Measurements from ENCODE around the gene FBXO41. TPM values are rescaled to one million over a fixed set of nuclear protein-coding genes. Genes with fewer than 3 reads are reported as not detected.

The FBXO41 gene
- total and polyA plus RNA-seq, 10 of the 15 experiments (the other 5 are each of a cell fraction or from before 2014, with no cell fraction given) = 1.9 to 38.9 (median 11.3) TPM

- Histone ChIP-seq H3K79me2 (ENCODE audit: control insufficient read depth, insufficient read depth, low read length) (peaks cover 62% of the 10 kb centered on the region), H3K4me1 (ENCODE audit: control insufficient read depth, insufficient read depth, low read length) (peaks cover 4% of the 10 kb centered on the region)
Measured at GRCh38 chr2:73235315-73236028, 48.8 kb downstream of the FBXO41 start.

More at GRCh38 chr2:73235315-73236028, 48.8 kb downstream of the FBXO41 start:
- in situ Hi-C loops (cut with MboI) (no loop called here), intact Hi-C loops (cut with micrococcal nuclease; ENCODE audit: unreplicated experiment) (loop anchor here (2.0 kb wide), 1 partner anchor 49 kb away; the partner anchor contains the start of gene FBXO41)
- Histone ChIP-seq H3K9me3 (replicated peaks; ENCODE audit: control insufficient read depth, insufficient read depth, low read length) (no peaks in the 10 kb centered on the region), H3K36me3 (ENCODE audit: control insufficient read depth in 2 of 2, insufficient read depth in 2 of 2, low read length in 1 of 2) (peaks cover 0 to 11% of the 10 kb centered on the region in 2 experiments; a peak in 3 of 4 replicates), H4K20me1 (ENCODE audit: control insufficient read depth, insufficient read depth) (0 out of 2 replicates have a peak, but pooled peaks cover 4% of the 10 kb centered on the region), H3K9ac (ENCODE audit: control insufficient read depth, insufficient read depth, low read length) (peak overlapping the region; percentile 82), H3K4me3 (peak overlapping the region; percentile 78), H3K27me3 (replicated peaks in 1 of 2; ENCODE audit: control insufficient read depth in 2 of 2, insufficient read depth in 2 of 2, low read length in 1 of 2) (no peaks in the 10 kb centered on the region), H3K4me2 (ENCODE audit: control insufficient read depth, insufficient read depth) (peak overlapping the region; percentile 89), H2AFZ (ENCODE audit: control insufficient read depth, low read depth, low read length) (no peak overlapping the region), H3K27ac (ENCODE audit: control insufficient read depth, insufficient read depth) (peak overlapping the region; percentile 91)
- ATAC-seq = no peak
- POLR2A ChIA-PET = interaction anchor here (0.7 to 3.4 kb wide), 7 partner anchors 10 to 53 kb away, joined by 3 to 14 read pairs (median 4); partner anchors contain the start of genes FBXO41 and SMYD5
- CTCF ChIA-PET = interaction anchor here (0.7 to 9.8 kb wide), 9 partner anchors 9 to 125 kb away, joined by 3 to 99 read pairs (median 6); partner anchors contain the start of genes EGR4, FBXO41 and SMYD5
- no TSS peak for BruUV-seq (replicated peaks)
- no peak for FAIRE-seq
- no peak for DNase-seq (ENCODE audit: low read depth, low spot score)
- 8% methylated on average over 11 of the region's 11 CpGs for WGBS (ENCODE audit: insufficient coverage, insufficient replicate concordance, low lambda C conversion rate, missing lambda C conversion rate)
- RAD21 ChIA-PET (ENCODE audit: unreplicated experiment) = interaction anchor here (1.1 to 3.2 kb wide), 2 partner anchors 22 to 54 kb away, joined by 3 to 22 read pairs; partner anchors contain the start of gene SMYD5
- SMC1A ChIA-PET (ENCODE audit: uncharacterized antibody, unreplicated experiment) = interaction anchor here (0.6 to 5.2 kb wide), 7 partner anchors 10 to 537 kb away, joined by 3 to 39 read pairs (median 3); no protein-coding TSS in a partner anchor
- TF ChIP-seq NFIC (IDR thresholded peaks at IDR 0.05; ENCODE audit: low read depth, low read length) = no peak

Data from GM12878 (cell line).